ENCODE results near the gene MCM3AP. TPM values are rescaled to one million over a fixed set of nuclear protein-coding genes. Genes with fewer than 3 reads are reported as not detected.

The MCM3AP gene
- total RNA-seq, 4 donors from 2014 or later: 96.7 to 178 (median 148) TPM

- Histone ChIP-seq H3K36me3 (peaks cover 0 to 24% (median 0%) of the 10 kb centered on the region in 3 donors), H3K4me1 (peaks cover 0 to 24% (median 3%) of the 10 kb centered on the region in 4 donors), H3K9me3 (no peaks in the 10 kb centered on the region), H3K27ac (peak overlapping the region in 2 of 4 donors; percentile 63 to 78), H3K4me3 (peak overlapping the region; percentile 64 to 93 (median 86)), H3K27me3 (no peaks in the 10 kb centered on the region)
- no peak for DNase-seq
- TF ChIP-seq POLR2A (IDR thresholded peaks at IDR 0.05): no peak
- TF ChIP-seq, protein P1, sequence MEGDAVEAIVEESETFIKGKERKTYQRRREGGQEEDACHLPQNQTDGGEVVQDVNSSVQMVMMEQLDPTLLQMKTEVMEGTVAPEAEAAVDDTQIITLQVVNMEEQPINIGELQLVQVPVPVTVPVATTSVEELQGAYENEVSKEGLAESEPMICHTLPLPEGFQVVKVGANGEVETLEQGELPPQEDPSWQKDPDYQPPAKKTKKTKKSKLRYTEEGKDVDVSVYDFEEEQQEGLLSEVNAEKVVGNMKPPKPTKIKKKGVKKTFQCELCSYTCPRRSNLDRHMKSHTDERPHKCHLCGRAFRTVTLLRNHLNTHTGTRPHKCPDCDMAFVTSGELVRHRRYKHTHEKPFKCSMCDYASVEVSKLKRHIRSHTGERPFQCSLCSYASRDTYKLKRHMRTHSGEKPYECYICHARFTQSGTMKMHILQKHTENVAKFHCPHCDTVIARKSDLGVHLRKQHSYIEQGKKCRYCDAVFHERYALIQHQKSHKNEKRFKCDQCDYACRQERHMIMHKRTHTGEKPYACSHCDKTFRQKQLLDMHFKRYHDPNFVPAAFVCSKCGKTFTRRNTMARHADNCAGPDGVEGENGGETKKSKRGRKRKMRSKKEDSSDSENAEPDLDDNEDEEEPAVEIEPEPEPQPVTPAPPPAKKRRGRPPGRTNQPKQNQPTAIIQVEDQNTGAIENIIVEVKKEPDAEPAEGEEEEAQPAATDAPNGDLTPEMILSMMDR (IDR thresholded peaks at IDR 0.05): no peak
These were observed 55.5 kb downstream of the MCM3AP start for GRCh38 chr21:46229923-46230260.

DNA sequence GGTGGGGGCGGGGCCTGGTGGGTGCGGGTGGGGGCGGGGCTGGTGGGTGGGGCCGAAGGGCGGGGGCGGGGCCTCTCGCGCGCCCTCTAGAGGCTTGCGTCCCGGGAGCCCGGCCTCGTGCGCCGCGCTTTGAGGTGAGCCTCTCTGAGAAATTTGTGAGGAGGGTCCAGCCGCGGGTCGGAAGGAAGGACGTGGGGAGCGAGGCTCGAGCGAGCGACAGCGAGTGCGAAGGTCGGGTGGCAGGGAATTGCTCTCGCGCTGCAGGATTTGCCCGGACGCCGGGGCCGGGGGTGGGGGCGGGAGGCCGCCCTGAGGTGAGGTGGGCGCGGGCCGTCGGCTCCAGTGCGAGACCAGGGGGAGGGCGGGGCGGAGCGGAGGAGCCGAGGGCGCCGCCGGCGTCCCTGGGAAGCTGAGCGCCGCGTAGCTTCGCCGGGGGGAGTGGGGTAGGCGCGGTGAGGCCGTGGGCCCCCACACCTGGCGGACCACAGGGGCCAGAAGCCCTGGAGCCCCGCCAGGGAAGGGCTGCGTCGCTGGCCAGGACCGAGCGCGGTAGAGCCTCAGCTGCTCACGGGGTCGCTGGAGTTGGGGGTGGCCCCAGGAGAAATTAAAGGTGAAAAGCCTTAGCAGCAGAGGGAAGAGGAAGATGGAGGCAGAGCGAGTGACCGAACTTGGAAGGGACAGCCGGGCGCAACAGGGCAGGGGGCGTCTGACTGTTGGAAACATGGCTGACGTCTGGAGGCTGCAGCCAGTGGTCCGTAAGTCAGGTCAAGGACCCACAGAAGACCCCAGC is 56.1 kb downstream of the MCM3AP start:
- Histone ChIP-seq H3K4me3 (peak overlapping the region; percentile 64 to 93 (median 86)), H3K4me1 (peaks cover 0 to 24% (median 3%) of the 10 kb centered on the region in 4 donors), H3K27me3 (no peaks in the 10 kb centered on the region), H3K36me3 (peaks cover 0 to 18% (median 0%) of the 10 kb centered on the region in 3 donors), H3K27ac (peak overlapping the region; percentile 60 to 78 (median 70)), H3K9me3 (no peaks in the 10 kb centered on the region)
- DNase-seq: peak in 1 of 3 donors; percentile 55
- TF ChIP-seq POLR2A (IDR thresholded peaks at IDR 0.05): no peak
- TF ChIP-seq, protein P1 (IDR thresholded peaks at IDR 0.05): peak in 5 of 6 experiments; percentile 46 to 78 (median 51)

DNA sequence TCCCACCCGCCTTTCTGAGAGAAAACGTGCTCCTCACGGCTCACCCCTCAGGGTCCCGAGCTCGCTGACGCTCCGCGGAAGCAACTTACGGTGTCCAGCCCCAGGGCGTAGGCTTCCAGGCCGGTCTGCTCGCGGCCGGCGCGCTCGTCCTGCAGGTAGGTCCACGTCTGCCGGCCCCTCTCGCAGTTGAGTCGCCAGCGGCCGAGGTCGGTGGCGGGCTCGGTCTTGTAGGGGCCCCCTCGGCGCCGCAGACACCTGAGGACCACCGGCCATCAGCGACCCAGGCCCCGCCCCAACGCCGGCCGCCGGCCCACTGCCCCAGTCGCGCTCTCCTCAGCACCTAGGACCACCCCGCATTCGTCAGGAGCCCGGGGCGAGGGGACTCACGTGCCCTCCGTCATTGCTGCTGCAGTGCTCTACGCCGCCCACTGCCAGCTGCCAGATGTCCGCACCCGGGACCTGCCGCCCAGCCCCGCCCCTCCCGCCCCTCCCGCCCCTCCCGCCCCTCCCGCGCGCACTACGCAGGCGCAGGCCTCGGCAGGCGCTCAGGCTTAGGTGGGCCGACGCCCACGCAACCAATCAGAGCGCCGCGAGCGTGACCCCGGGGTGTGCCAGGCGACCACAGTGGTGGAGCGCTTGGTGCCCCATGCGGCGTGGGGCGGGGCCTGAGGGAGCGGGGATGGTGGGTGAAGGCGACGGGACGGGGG is 56.9 kb downstream of the MCM3AP start, which contains the start of gene LSS:
LSS (minus strand) TSS at position 430 of the 707 bp plus-strand sequence; CDS start at position 401, 29 bp downstream.
- peak in 1 of 2 donors; percentile 55 for TF ChIP-seq POLR2A (IDR thresholded peaks at IDR 0.05)
- TF ChIP-seq, protein P1 (IDR thresholded peaks at IDR 0.05): no peak
- peaks cover 0 to 14% (median 0%) of the 10 kb centered on the region in 3 donors for H3K36me3 ChIP-seq
- peak within 1 kb of the TSS; percentile 72 to 93 (median 86) for H3K4me3 ChIP-seq
- peak; percentile 99 for DNase-seq
- no peaks in the 10 kb centered on the region for H3K9me3 ChIP-seq
- peak within 1 kb of the TSS; percentile 77 to 89 (median 78) for H3K27ac ChIP-seq
- peaks cover 0 to 24% (median 3%) of the 10 kb centered on the region in 4 donors for H3K4me1 ChIP-seq
- no peaks in the 10 kb centered on the region for H3K27me3 ChIP-seq

DNA sequence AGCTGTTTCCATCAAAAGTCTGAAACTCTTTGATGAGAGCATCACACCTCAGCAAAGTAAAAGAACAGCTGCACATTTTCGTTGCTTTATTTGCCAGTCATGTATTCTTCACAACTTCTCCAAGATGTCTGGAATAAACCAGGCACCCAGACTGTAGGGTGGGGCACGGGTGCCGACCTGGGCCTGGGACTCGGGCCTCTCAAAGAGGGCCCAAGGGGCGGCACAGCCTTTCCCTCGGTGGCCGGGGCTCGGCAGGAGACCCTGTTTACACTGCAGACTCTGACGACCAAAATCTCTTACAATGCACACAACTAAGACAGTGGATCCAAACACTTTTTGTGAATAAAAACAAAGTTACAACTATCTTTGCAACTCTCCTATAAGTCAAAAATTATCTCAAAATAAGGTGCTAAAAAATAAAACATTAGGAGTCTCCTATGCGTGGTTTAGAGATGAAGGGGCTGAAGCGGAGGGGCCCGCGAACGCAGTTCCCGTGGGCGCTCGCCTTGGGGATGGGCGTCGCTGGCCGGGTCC is 57.5 kb downstream of the MCM3AP start:
- Histone ChIP-seq H3K27me3 (no peaks in the 10 kb centered on the region), H3K4me1 (peaks cover 0 to 24% (median 3%) of the 10 kb centered on the region in 4 donors), H3K36me3 (peaks cover 0 to 12% (median 0%) of the 10 kb centered on the region in 3 donors), H3K4me3 (peak overlapping the region; percentile 72 to 93 (median 86)), H3K9me3 (no peaks in the 10 kb centered on the region), H3K27ac (peak overlapping the region; percentile 77 to 89 (median 78))
- peak in 1 of 3 donors; percentile 48 for DNase-seq
- TF ChIP-seq POLR2A (IDR thresholded peaks at IDR 0.05): no peak
- TF ChIP-seq, protein P1 (IDR thresholded peaks at IDR 0.05): no peak

GRCh38 chr21:46226920-46227599 is 58.4 kb downstream of the MCM3AP start:
- H3K4me1 ChIP-seq: peaks cover 0 to 24% (median 3%) of the 10 kb centered on the region in 4 donors
- peak in 1 of 3 donors; percentile 46 for DNase-seq
- H3K9me3 ChIP-seq: no peaks in the 10 kb centered on the region
- peak overlapping the region in 2 of 4 donors; percentile 5 to 78 for H3K27ac ChIP-seq
- peak overlapping the region in 2 of 4 donors; percentile 84 to 89 for H3K4me3 ChIP-seq
- no peak for TF ChIP-seq POLR2A (IDR thresholded peaks at IDR 0.05)
- TF ChIP-seq, protein P1 (IDR thresholded peaks at IDR 0.05): no peak
- no peaks in the 10 kb centered on the region for H3K27me3 ChIP-seq
- peaks cover 0 to 17% (median 0%) of the 10 kb centered on the region in 3 donors for H3K36me3 ChIP-seq

Measured in Peyer's patch (tissue), 4 donors.